ENCODE results near the gene PNRC1.

The PNRC1 gene

DNA sequence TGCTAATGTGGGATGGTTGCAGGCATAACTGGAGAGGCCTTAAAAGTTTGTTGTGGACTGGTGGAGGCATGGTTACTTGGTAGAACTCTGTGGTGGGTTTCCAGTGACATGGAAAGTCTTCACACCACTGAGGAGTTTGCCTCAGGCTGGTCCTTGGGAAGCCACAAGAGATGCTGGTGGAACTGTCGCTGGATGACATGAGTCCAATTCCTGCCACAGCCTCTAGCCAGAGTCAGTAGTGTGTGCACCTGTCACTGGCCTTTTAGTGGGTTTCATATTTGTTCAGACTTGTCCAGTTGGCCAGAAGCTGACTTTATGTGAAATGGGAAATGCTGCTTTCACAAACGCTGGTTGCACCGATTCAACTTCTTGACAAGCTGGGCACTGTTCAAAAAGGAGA is 51.0 kb downstream of the PNRC1 start:
- no peaks in the 10 kb centered on the region for H3K27me3 ChIP-seq (ENCODE audit: insufficient read depth, low read length, poor library complexity, severe bottlenecking)
- H3K9me3 ChIP-seq (ENCODE audit: insufficient read depth, low read depth, low read length) = no peaks in the 10 kb centered on the region
- H3K36me3 ChIP-seq (ENCODE audit: insufficient read depth, low read length) = no peaks in the 10 kb centered on the region
- H3K9me2 ChIP-seq (replicated peaks; ENCODE audit: low read depth, low read length) = no peaks in the 10 kb centered on the region
- no peak overlapping the region for H3K9ac ChIP-seq (ENCODE audit: low read depth, low read length, poor library complexity, severe bottlenecking)
- no peak overlapping the region for H3K4me2 ChIP-seq (ENCODE audit: low read depth, low read length, poor library complexity, severe bottlenecking)
- no peak overlapping the region for H2AFZ ChIP-seq (ENCODE audit: low read length)
- no peaks in the 10 kb centered on the region for H3K79me2 ChIP-seq (ENCODE audit: insufficient read depth, low read length)
- TF ChIP-seq, protein P1, sequence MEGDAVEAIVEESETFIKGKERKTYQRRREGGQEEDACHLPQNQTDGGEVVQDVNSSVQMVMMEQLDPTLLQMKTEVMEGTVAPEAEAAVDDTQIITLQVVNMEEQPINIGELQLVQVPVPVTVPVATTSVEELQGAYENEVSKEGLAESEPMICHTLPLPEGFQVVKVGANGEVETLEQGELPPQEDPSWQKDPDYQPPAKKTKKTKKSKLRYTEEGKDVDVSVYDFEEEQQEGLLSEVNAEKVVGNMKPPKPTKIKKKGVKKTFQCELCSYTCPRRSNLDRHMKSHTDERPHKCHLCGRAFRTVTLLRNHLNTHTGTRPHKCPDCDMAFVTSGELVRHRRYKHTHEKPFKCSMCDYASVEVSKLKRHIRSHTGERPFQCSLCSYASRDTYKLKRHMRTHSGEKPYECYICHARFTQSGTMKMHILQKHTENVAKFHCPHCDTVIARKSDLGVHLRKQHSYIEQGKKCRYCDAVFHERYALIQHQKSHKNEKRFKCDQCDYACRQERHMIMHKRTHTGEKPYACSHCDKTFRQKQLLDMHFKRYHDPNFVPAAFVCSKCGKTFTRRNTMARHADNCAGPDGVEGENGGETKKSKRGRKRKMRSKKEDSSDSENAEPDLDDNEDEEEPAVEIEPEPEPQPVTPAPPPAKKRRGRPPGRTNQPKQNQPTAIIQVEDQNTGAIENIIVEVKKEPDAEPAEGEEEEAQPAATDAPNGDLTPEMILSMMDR (conservative IDR thresholded peaks at IDR 0.05; ENCODE audit: low read length) = no peak
- no peak for TF ChIP-seq EZH2phosphoT487 (IDR thresholded peaks at IDR 0.05; ENCODE audit: borderline replicate concordance)
- H4K20me1 ChIP-seq (ENCODE audit: insufficient read depth, low read length, poor library complexity, severe bottlenecking) = no peaks in the 10 kb centered on the region
- H3F3A ChIP-seq (ENCODE audit: low read depth) = no peaks in the 10 kb centered on the region
- no peaks in the 10 kb centered on the region for H3K4me1 ChIP-seq (ENCODE audit: insufficient read depth, low read length, poor library complexity, severe bottlenecking)
- no peak overlapping the region for H3K4me3 ChIP-seq (ENCODE audit: low read length, poor library complexity, severe bottlenecking)

DNA sequence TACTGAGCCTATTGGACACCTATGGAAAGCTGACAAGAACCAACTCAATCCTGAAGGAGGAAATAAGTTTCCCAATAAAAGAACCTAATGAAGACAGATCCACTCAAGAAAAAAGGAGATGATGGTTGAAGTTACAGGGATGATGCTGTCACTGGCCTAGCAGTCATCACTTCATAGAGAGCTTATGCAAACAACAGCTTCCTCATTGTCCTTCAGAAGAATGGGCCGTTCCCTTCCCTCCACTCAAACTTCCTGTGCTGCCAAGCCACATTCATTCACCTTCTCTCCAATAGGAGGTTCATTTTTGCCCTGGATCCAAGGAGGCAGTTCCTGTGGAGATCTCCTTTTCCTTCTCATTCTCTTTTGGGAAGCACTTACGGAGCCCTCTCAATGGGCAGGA is 51.5 kb downstream of the PNRC1 start:
- Histone ChIP-seq H3K79me2 (ENCODE audit: insufficient read depth, low read length) (no peaks in the 10 kb centered on the region), H3K4me1 (ENCODE audit: insufficient read depth, low read length, poor library complexity, severe bottlenecking) (no peaks in the 10 kb centered on the region), H3K9ac (ENCODE audit: low read depth, low read length, poor library complexity, severe bottlenecking) (no peak overlapping the region), H3F3A (ENCODE audit: low read depth) (no peaks in the 10 kb centered on the region), H3K36me3 (ENCODE audit: insufficient read depth, low read length) (no peaks in the 10 kb centered on the region), H3K4me2 (ENCODE audit: low read depth, low read length, poor library complexity, severe bottlenecking) (no peak overlapping the region), H4K20me1 (ENCODE audit: insufficient read depth, low read length, poor library complexity, severe bottlenecking) (no peaks in the 10 kb centered on the region), H3K4me3 (ENCODE audit: low read length, poor library complexity, severe bottlenecking) (no peak overlapping the region), H2AFZ (ENCODE audit: low read length) (no peak overlapping the region), H3K9me2 (replicated peaks; ENCODE audit: low read depth, low read length) (no peaks in the 10 kb centered on the region), H3K27me3 (ENCODE audit: insufficient read depth, low read length, poor library complexity, severe bottlenecking) (no peaks in the 10 kb centered on the region), H3K9me3 (ENCODE audit: insufficient read depth, low read depth, low read length) (no peaks in the 10 kb centered on the region)
- TF ChIP-seq, protein P1 (conservative IDR thresholded peaks at IDR 0.05; ENCODE audit: low read length) = no peak
- no peak for TF ChIP-seq EZH2phosphoT487 (IDR thresholded peaks at IDR 0.05; ENCODE audit: borderline replicate concordance)

DNA sequence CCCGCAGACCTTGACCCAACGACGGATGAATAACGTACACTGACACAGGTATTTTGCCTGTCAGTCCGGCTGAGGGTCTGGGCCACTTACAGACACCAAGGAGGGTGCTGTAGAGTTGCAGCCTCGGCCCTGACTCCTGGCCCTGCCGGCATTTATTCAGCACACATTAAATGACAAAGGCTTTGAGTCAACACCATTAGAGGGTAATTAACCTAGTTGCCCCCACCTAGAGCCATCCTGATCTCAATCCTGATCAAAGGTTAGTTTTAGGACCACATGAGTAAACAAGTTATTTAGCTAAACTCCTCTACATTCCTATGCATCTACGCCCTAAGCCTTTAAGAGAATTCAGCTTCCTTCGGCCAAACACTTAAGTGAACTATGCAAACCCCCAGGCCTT is 53.4 kb downstream of the PNRC1 start:
- H3K4me3 ChIP-seq (ENCODE audit: low read length, poor library complexity, severe bottlenecking) = no peak overlapping the region
- no peak overlapping the region for H2AFZ ChIP-seq (ENCODE audit: low read length)
- no peaks in the 10 kb centered on the region for H3K36me3 ChIP-seq (ENCODE audit: insufficient read depth, low read length)
- TF ChIP-seq, protein P1 (conservative IDR thresholded peaks at IDR 0.05; ENCODE audit: low read length) = no peak
- TF ChIP-seq EZH2phosphoT487 (IDR thresholded peaks at IDR 0.05; ENCODE audit: borderline replicate concordance) = no peak
- H3K9ac ChIP-seq (ENCODE audit: low read depth, low read length, poor library complexity, severe bottlenecking) = no peak overlapping the region
- no peak overlapping the region for H3K4me2 ChIP-seq (ENCODE audit: low read depth, low read length, poor library complexity, severe bottlenecking)
- no peaks in the 10 kb centered on the region for H3K4me1 ChIP-seq (ENCODE audit: insufficient read depth, low read length, poor library complexity, severe bottlenecking)
- no peaks in the 10 kb centered on the region for H3K79me2 ChIP-seq (ENCODE audit: insufficient read depth, low read length)
- no peaks in the 10 kb centered on the region for H3K27me3 ChIP-seq (ENCODE audit: insufficient read depth, low read length, poor library complexity, severe bottlenecking)
- no peaks in the 10 kb centered on the region for H3F3A ChIP-seq (ENCODE audit: low read depth)
- H4K20me1 ChIP-seq (ENCODE audit: insufficient read depth, low read length, poor library complexity, severe bottlenecking) = no peaks in the 10 kb centered on the region
- no peaks in the 10 kb centered on the region for H3K9me3 ChIP-seq (ENCODE audit: insufficient read depth, low read depth, low read length)
- no peaks in the 10 kb centered on the region for H3K9me2 ChIP-seq (replicated peaks; ENCODE audit: low read depth, low read length)
